Prostate gland (tissue), 2 donors: ENCODE measurements around the gene EIF4EBP3.

Source experiments
- CTCF ChIP-seq, 4 experiments: fragments of 200-600 bp in 2 of 4; fragments of 450-650 bp in 2 of 4; sonication (generic) in 2 of 4; IDR thresholded peaks; 1 replicate in 3 of 4; 2 replicates in 1 of 4; pipeline ENCODE4 v1.5.1; 2016 to 2019; ENCODE audit warnings: antibody characterized with exemption in 4 of 4, mild to moderate bottlenecking in 2 of 4, moderate library complexity in 2 of 4
- POLR2A ChIP-seq: fragments of 450-650 bp; IDR thresholded peaks from one replicate; pipeline ENCODE4 v1.6.1; 2016; ENCODE audit warnings: antibody characterized with exemption, mild to moderate bottlenecking
- POLR2AphosphoS5 ChIP-seq: sonication (generic); formaldehyde crosslinking; IDR thresholded peaks from one replicate; pipeline ENCODE4 v1.6.1; 2017; ENCODE audit warnings: antibody characterized with exemption

DNA sequence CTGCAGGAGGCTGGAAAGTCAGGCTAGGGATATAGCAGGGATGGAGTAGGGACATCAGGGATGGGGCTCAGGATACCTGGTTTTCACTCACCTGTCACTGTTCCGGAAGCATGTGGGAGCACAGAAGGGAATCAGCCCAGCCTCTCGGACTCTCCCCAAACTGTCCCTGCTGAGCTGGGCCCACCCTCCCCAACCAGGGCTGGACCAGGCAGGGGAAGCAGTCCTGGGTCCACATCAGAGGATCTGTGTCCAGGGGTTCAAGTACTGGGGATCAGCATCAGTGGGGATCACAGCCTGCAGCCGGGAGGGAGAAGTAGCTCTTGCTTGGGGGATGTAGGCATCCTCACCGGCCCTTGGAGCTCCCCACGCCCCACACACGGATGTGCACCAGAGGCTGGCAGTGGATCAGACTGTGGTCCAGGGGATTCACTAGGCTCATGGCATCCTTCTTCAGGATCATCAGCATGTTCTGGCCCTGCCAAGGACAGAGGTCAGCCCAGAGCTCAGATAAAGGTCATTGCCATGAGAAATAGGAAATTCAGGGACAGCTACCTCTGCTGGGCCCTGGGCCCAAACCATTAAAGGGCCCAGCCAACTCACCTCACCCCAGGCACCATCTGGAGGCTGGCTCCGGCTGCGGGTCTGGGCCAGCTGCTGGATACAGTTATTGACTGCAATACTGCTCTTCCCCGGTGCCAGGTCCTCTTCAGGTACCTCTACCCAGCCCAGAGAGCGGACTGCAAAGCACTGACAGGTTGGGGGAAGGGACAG, 14.5 kb downstream of the EIF4EBP3 start:
- TF ChIP-seq POLR2A (no peak), CTCF (IDR thresholded peaks at IDR 0.05) (no peak), POLR2AphosphoS5 (no peak)
